Fibroblast of peridontal ligament (primary cell): ENCODE measurements around the gene CEP78.
"Not testable (repeated sequence)": the region's sequence is repeated elsewhere in the genome, so short reads cannot be mapped to it uniquely, and the experiment has no call there.

Source experiments
- DNase-seq: peaks from one replicate; pipeline ENCODE4 v3.0.0-alpha.2; 2010; ENCODE audit errors: extremely low read depth

CEP78 gene

GRCh38 chr9:78235256-78235761 lies 566 bp upstream of the CEP78 start:
- DNase-seq: peak; percentile 34

- peak; percentile 9 for DNase-seq
Observed at GRCh38 chr9:78236551-78236910, 656 bp downstream of the CEP78 start.

- no peak for DNase-seq
Observed at GRCh38 chr9:78238046-78239038, 2.5 kb downstream of the CEP78 start.

GRCh38 chr9:78239506-78239905 lies 3.6 kb downstream of the CEP78 start:
- no peak for DNase-seq

GRCh38 chr9:78242041-78242440 lies 6.2 kb downstream of the CEP78 start:
- DNase-seq: no peak

- no peak for DNase-seq
Observed at GRCh38 chr9:78243130-78243529, 7.3 kb downstream of the CEP78 start.

GRCh38 chr9:78245401-78245800 lies 9.5 kb downstream of the CEP78 start:
- no peak for DNase-seq

GRCh38 chr9:78248635-78249034 lies 12.8 kb downstream of the CEP78 start:
- DNase-seq: no peak

GRCh38 chr9:78249542-78249941 lies 13.7 kb downstream of the CEP78 start:
- DNase-seq: no peak

- no peak for DNase-seq
Observed at GRCh38 chr9:78252616-78253015, 16.7 kb downstream of the CEP78 start.

GRCh38 chr9:78253285-78253684 lies 17.4 kb downstream of the CEP78 start:
- DNase-seq: no peak

- peak; percentile 82 for DNase-seq
Observed at GRCh38 chr9:78261403-78262001, 25.6 kb downstream of the CEP78 start.

GRCh38 chr9:78262655-78263054 lies 26.8 kb downstream of the CEP78 start:
- no peak for DNase-seq

GRCh38 chr9:78267889-78268288 lies 32.0 kb downstream of the CEP78 start:
- DNase-seq: no peak

GRCh38 chr9:78269784-78270183 lies 33.9 kb downstream of the CEP78 start:
- DNase-seq: no peak

GRCh38 chr9:78272307-78272706 lies 36.4 kb downstream of the CEP78 start:
- DNase-seq: no peak

GRCh38 chr9:78273761-78274160 lies 37.9 kb downstream of the CEP78 start:
- DNase-seq: peak; percentile 45

GRCh38 chr9:78278177-78278777 lies 42.4 kb downstream of the CEP78 start:
- DNase-seq: peak; percentile 96

GRCh38 chr9:78278801-78279200 lies 42.9 kb downstream of the CEP78 start:
- DNase-seq: no peak

- peak; percentile 95 for DNase-seq
Observed at GRCh38 chr9:78280982-78281668, 45.2 kb downstream of the CEP78 start.

- not testable (repeated sequence) for DNase-seq
Observed at GRCh38 chr9:78284181-78284580, 48.3 kb downstream of the CEP78 start.

GRCh38 chr9:78286125-78286524 lies 50.2 kb downstream of the CEP78 start:
- no peak for DNase-seq
